GM23338 (cell line): ENCODE results near the gene CD244. TPM values are rescaled to one million over a fixed set of nuclear protein-coding genes. Genes with fewer than 3 reads are reported as not detected.

ENCODE experiments used
- ATAC-seq: fragments of 200-7000 bp; cut with Tn5 transposase; 3 replicates; pipeline ENCODE4 v1.9.1; 2020
- DNase-seq: peaks from one replicate; pipeline ENCODE4 v3.0.0-alpha.2; 2015; ENCODE audit warnings: low spot score
- H2AFZ ChIP-seq: fragments of 200-600 bp; sonication (generic); 2 replicates; pipeline ENCODE4 v1.8.0; 2016; ENCODE audit warnings: antibody characterized with exemption, mild to moderate bottlenecking, moderate library complexity
- H3F3A ChIP-seq: fragments of 200-600 bp; sonication (generic); replicated peaks from 2 replicates; pipeline ENCODE4 v1.8.0; 2017; ENCODE audit warnings: antibody characterized with exemption, mixed run types, low read depth
- H3K27ac ChIP-seq: fragments of 200-600 bp; sonication (generic); 2 replicates; pipeline ENCODE4 v1.6.1; 2016; ENCODE audit warnings: low read depth
- H3K27me3 ChIP-seq: fragments of 200-600 bp; sonication (generic); 2 replicates; pipeline ENCODE4 v1.8.0; 2016; ENCODE audit warnings: mild to moderate bottlenecking, mixed run types, moderate library complexity; ENCODE audit not compliant: insufficient read depth
- H3K36me3 ChIP-seq: fragments of 200-600 bp; sonication (generic); 2 replicates; pipeline ENCODE4 v1.8.0; 2016; ENCODE audit warnings: mild to moderate bottlenecking; ENCODE audit not compliant: insufficient read depth
- H3K4me1 ChIP-seq: fragments of 200-600 bp; sonication (generic); 2 replicates; pipeline ENCODE4 v1.8.0; 2016; ENCODE audit warnings: mild to moderate bottlenecking, moderate library complexity; ENCODE audit not compliant: insufficient read depth
- H3K4me2 ChIP-seq: fragments of 200-600 bp; sonication (generic); 2 replicates; pipeline ENCODE4 v1.7.1; 2017; ENCODE audit warnings: mixed run types
- H3K4me3 ChIP-seq: fragments of 200-600 bp; sonication (generic); 2 replicates; pipeline ENCODE4 v1.6.1; 2016; ENCODE audit warnings: mixed run types
- H3K79me2 ChIP-seq: fragments of 200-600 bp; sonication (generic); replicated peaks from 2 replicates; pipeline ENCODE4 v1.8.0; 2017; ENCODE audit warnings: mild to moderate bottlenecking; ENCODE audit not compliant: insufficient read depth
- H3K9me2 ChIP-seq: fragments of 200-600 bp; sonication (generic); 2 replicates; pipeline ENCODE4 v1.8.0; 2017; ENCODE audit not compliant: insufficient read depth
- H4K20me1 ChIP-seq: fragments of 200-600 bp; sonication (generic); replicated peaks from 2 replicates; pipeline ENCODE4 v1.8.0; 2017; ENCODE audit warnings: mild to moderate bottlenecking; ENCODE audit not compliant: insufficient read depth
- H3K27ac Mint-ChIP-seq: 2 replicates; pipeline ENCODE4 v1.8.0; 2020; ENCODE audit warnings: inconsistent platforms, mild to moderate bottlenecking, moderate library complexity, mixed read lengths
- H3K27me3 Mint-ChIP-seq: 3 replicates; pipeline ENCODE4 v1.8.0; 2022; ENCODE audit warnings: low read depth, mild to moderate bottlenecking, moderate library complexity, mixed read lengths, inconsistent platforms; ENCODE audit not compliant: insufficient read depth, poor library complexity
- H3K36me3 Mint-ChIP-seq: 3 replicates; pipeline ENCODE4 v1.8.0; 2021; ENCODE audit warnings: low read depth, mild to moderate bottlenecking, inconsistent platforms, moderate library complexity, mixed read lengths
- H3K4me1 Mint-ChIP-seq: 3 replicates; pipeline ENCODE4 v1.8.0; 2020; ENCODE audit warnings: mild to moderate bottlenecking, inconsistent platforms, mixed read lengths
- H3K4me3 Mint-ChIP-seq: 3 replicates; pipeline ENCODE4 v1.8.0; 2021; ENCODE audit warnings: moderate library complexity, mild to moderate bottlenecking, inconsistent platforms, mixed read lengths
- H3K9me3 Mint-ChIP-seq: 3 replicates; pipeline ENCODE4 v1.8.0; 2020; ENCODE audit warnings: moderate library complexity, mild to moderate bottlenecking, inconsistent platforms, mixed read lengths
- EZH2phosphoT487 ChIP-seq: fragments of 200-600 bp; sonication (generic); IDR thresholded peaks from one replicate; pipeline ENCODE4 v1.8.1; 2018; ENCODE audit warnings: antibody characterized with exemption; ENCODE audit not compliant: unreplicated experiment
- JUNB ChIP-seq: IDR thresholded peaks from one replicate; pipeline ENCODE4 v1.6.1; 2016; ENCODE audit warnings: antibody characterized with exemption; ENCODE audit not compliant: unreplicated experiment
- STAT1 ChIP-seq: IDR thresholded peaks from one replicate; pipeline ENCODE4 v1.6.1; 2016; ENCODE audit warnings: antibody characterized with exemption; ENCODE audit not compliant: unreplicated experiment
- polyA plus RNA-seq: library from polyadenylated mRNA; unstranded; fragments of >200 nt; fragmentation: Nextera tagmentation; extraction: Ambion mirVana; gene quantifications from 2 replicates; pipeline ENCODE4 v1.2.1, GENCODE V29; 2016
- total RNA-seq: library from RNA; depleted of rRNA; stranded (reverse); fragments of >200 nt; shearing (Covaris generic); gene quantifications from 2 replicates; pipeline ENCODE4 v1.2.3, GENCODE V29; 2014
- TF ChIP-seq, protein P1 (sequence below): fragments of 250-450 bp; sonication (Bioruptor Pico); IDR thresholded peaks from 2 replicates; pipeline ENCODE4 v1.5.0; 2020; ENCODE audit warnings: mild to moderate bottlenecking, moderate library complexity
- TF ChIP-seq, protein P2 (sequence below), 2 experiments: fragments of 200-600 bp in 1 of 2; sonication (generic) in 1 of 2; conservative IDR thresholded peaks; 2 replicates each; pipeline versions ENCODE4 v1.5.1 to v1.6.1; 2016 to 2017; ENCODE audit warnings: antibody characterized with exemption in 2 of 2, low read depth in 2 of 2, mild to moderate bottlenecking in 2 of 2, moderate library complexity in 1 of 2

CD244 gene
- total and polyA plus RNA-seq, 2 experiments from 2014 or later, result not detected

DNA sequence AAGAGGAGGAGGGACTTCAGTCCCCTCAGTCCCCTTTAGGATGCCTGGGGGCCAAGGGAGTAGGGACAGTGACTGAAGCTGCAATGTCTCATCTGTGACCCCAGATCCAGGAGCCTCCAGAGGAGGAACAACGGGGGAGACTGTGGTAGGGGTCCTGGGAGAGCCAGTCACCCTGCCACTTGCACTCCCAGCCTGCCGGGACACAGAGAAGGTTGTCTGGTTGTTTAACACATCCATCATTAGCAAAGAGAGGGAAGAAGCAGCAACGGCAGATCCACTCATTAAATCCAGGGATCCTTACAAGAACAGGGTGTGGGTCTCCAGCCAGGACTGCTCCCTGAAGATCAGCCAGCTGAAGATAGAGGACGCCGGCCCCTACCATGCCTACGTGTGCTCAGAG, 48.4 kb downstream of the CD244 start:
- no peak overlapping the region for H3K27ac ChIP-seq
- DNase-seq (no peak), ATAC-seq (no peak)
- TF ChIP-seq JUNB (no peak), EZH2phosphoT487 (no peak)
- H3K36me3 ChIP-seq, result no peaks in the 10 kb centered on the region; the same call in 1 of the 2 replicates
- H2AFZ ChIP-seq, result no peak overlapping the region
- Mint-ChIP-seq H3K4me3 (no peak overlapping the region), H3K27ac (no peak overlapping the region), H3K36me3 (no peaks in the 10 kb centered on the region), H3K9me3 (no peaks in the 10 kb centered on the region), H3K4me1 (peaks cover 20% of the 10 kb centered on the region), H3K27me3 (peaks cover 8% of the 10 kb centered on the region)
- no peaks in the 10 kb centered on the region for H3K79me2 ChIP-seq
- no peak overlapping the region for H3K4me2 ChIP-seq
- H3K9me2 ChIP-seq, result peaks cover 17% of the 10 kb centered on the region; the same call in 1 of the 2 replicates
- H3F3A ChIP-seq, result no peaks in the 10 kb centered on the region
- no peaks in the 10 kb centered on the region for H3K27me3 ChIP-seq
- H3K4me3 ChIP-seq, result no peak overlapping the region
- H3K4me1 ChIP-seq, result peaks cover 27% of the 10 kb centered on the region
- no peaks in the 10 kb centered on the region for H4K20me1 ChIP-seq

DNA sequence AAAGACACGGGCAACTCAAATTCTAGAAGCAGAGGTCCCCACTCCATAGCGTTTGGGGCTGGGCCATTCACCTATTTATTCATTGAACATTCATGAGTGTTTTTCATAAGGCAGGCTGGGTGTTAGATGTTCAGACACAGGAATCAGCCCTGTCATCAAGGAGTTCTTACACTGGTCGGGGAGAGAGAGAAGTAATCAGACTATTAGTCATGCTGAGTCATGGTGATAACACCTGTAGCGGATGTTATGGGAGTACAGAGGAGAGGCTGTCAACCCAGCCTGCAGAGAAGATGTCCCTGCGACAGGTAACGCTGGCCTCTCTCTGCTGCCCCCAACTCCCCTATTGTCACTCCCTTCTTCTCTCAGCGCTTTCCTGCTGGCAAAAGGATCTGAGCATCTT, 49.5 kb downstream of the CD244 start:
- no peak for DNase-seq
- Histone ChIP-seq H3K9me2 (peaks cover 17% of the 10 kb centered on the region; the same call in 1 of the 2 replicates), H4K20me1 (no peaks in the 10 kb centered on the region), H3K36me3 (no peaks in the 10 kb centered on the region; the same call in 1 of the 2 replicates), H3K4me1 (peaks cover 24% of the 10 kb centered on the region), H3K79me2 (no peaks in the 10 kb centered on the region), H3K4me3 (no peak overlapping the region), H3F3A (no peaks in the 10 kb centered on the region), H2AFZ (peak overlapping the region; percentile 47; the same call in 1 of the 2 replicates), H3K27me3 (no peaks in the 10 kb centered on the region), H3K27ac (no peak overlapping the region), H3K4me2 (no peak overlapping the region)
- TF ChIP-seq STAT1, result no peak
- TF ChIP-seq, protein P1, sequence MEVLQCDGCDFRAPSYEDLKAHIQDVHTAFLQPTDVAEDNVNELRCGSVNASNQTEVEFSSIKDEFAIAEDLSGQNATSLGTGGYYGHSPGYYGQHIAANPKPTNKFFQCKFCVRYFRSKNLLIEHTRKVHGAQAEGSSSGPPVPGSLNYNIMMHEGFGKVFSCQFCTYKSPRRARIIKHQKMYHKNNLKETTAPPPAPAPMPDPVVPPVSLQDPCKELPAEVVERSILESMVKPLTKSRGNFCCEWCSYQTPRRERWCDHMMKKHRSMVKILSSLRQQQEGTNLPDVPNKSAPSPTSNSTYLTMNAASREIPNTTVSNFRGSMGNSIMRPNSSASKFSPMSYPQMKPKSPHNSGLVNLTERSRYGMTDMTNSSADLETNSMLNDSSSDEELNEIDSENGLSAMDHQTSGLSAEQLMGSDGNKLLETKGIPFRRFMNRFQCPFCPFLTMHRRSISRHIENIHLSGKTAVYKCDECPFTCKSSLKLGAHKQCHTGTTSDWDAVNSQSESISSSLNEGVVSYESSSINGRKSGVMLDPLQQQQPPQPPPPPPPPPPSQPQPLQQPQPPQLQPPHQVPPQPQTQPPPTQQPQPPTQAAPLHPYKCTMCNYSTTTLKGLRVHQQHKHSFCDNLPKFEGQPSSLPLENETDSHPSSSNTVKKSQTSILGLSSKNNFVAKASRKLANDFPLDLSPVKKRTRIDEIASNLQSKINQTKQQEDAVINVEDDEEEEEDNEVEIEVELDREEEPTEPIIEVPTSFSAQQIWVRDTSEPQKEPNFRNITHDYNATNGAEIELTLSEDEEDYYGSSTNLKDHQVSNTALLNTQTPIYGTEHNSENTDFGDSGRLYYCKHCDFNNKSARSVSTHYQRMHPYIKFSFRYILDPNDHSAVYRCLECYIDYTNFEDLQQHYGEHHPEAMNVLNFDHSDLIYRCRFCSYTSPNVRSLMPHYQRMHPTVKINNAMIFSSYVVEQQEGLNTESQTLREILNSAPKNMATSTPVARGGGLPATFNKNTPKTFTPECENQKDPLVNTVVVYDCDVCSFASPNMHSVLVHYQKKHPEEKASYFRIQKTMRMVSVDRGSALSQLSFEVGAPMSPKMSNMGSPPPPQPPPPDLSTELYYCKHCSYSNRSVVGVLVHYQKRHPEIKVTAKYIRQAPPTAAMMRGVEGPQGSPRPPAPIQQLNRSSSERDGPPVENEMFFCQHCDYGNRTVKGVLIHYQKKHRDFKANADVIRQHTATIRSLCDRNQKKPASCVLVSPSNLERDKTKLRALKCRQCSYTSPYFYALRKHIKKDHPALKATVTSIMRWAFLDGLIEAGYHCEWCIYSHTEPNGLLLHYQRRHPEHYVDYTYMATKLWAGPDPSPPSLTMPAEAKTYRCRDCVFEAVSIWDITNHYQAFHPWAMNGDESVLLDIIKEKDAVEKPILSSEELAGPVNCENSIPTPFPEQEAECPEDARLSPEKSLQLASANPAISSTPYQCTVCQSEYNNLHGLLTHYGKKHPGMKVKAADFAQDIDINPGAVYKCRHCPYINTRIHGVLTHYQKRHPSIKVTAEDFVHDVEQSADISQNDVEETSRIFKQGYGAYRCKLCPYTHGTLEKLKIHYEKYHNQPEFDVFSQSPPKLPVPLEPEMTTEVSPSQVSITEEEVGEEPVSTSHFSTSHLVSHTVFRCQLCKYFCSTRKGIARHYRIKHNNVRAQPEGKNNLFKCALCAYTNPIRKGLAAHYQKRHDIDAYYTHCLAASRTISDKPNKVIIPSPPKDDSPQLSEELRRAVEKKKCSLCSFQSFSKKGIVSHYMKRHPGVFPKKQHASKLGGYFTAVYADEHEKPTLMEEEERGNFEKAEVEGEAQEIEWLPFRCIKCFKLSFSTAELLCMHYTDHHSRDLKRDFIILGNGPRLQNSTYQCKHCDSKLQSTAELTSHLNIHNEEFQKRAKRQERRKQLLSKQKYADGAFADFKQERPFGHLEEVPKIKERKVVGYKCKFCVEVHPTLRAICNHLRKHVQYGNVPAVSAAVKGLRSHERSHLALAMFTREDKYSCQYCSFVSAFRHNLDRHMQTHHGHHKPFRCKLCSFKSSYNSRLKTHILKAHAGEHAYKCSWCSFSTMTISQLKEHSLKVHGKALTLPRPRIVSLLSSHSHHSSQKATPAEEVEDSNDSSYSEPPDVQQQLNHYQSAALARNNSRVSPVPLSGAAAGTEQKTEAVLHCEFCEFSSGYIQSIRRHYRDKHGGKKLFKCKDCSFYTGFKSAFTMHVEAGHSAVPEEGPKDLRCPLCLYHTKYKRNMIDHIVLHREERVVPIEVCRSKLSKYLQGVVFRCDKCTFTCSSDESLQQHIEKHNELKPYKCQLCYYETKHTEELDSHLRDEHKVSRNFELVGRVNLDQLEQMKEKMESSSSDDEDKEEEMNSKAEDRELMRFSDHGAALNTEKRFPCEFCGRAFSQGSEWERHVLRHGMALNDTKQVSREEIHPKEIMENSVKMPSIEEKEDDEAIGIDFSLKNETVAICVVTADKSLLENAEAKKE (CRISPR knock-in tag), result no peak
- TF ChIP-seq, protein P2, sequence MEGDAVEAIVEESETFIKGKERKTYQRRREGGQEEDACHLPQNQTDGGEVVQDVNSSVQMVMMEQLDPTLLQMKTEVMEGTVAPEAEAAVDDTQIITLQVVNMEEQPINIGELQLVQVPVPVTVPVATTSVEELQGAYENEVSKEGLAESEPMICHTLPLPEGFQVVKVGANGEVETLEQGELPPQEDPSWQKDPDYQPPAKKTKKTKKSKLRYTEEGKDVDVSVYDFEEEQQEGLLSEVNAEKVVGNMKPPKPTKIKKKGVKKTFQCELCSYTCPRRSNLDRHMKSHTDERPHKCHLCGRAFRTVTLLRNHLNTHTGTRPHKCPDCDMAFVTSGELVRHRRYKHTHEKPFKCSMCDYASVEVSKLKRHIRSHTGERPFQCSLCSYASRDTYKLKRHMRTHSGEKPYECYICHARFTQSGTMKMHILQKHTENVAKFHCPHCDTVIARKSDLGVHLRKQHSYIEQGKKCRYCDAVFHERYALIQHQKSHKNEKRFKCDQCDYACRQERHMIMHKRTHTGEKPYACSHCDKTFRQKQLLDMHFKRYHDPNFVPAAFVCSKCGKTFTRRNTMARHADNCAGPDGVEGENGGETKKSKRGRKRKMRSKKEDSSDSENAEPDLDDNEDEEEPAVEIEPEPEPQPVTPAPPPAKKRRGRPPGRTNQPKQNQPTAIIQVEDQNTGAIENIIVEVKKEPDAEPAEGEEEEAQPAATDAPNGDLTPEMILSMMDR (conservative IDR thresholded peaks at IDR 0.05; ENCODE audit: low read depth in 2 of 2), result no peak
- H3K4me1 Mint-ChIP-seq, result peaks cover 15% of the 10 kb centered on the region
- H3K27me3 Mint-ChIP-seq, result peaks cover 8% of the 10 kb centered on the region
- H3K27ac Mint-ChIP-seq, result no peak overlapping the region
- no peak for ATAC-seq
- H3K9me3 Mint-ChIP-seq, result no peaks in the 10 kb centered on the region
- H3K36me3 Mint-ChIP-seq, result no peaks in the 10 kb centered on the region
- H3K4me3 Mint-ChIP-seq, result no peak overlapping the region
